HEK293T (cell line): ENCODE results near the gene PCDH18.

Experiments
- CTCF ChIA-PET: fragments of 350-600 bp; formaldehyde crosslinking; extraction: SDS; loops from one replicate; lab custom pipeline; 2021; ENCODE audit warnings: antibody characterized with exemption, inconsistent platforms; lab: Yijun Ruan, JAX
- POLR2A ChIA-PET: fragments of 350-600 bp; formaldehyde crosslinking; extraction: SDS; loops from one replicate; lab custom pipeline; 2020; ENCODE audit warnings: antibody characterized with exemption, inconsistent platforms; lab: Yijun Ruan, JAX
- DNase-seq: peaks from one replicate; pipeline ENCODE4 v3.0.0; 2012; ENCODE audit warnings: mixed read lengths; ENCODE audit errors: extremely low spot score
- ARNT ChIP-seq: fragments of 450-650 bp; IDR thresholded peaks from 2 replicates; pipeline ENCODE4 v1.6.1; 2017; ENCODE audit warnings: mild to moderate bottlenecking
- BHLHE40 ChIP-seq: fragments of 450-650 bp; IDR thresholded peaks from 2 replicates; pipeline ENCODE4 v1.6.1; 2016; ENCODE audit warnings: mild to moderate bottlenecking, moderate library complexity, borderline replicate concordance
- CTBP1 ChIP-seq: fragments of 450-650 bp; IDR thresholded peaks from 2 replicates; pipeline ENCODE4 v1.6.1; 2016; ENCODE audit warnings: borderline replicate concordance
- ELF4 ChIP-seq: fragments of 450-650 bp; IDR thresholded peaks from 2 replicates; pipeline ENCODE4 v1.6.1; 2017; ENCODE audit warnings: antibody characterized with exemption
- FOXA1 ChIP-seq: fragments of 450-650 bp; IDR thresholded peaks from 2 replicates; pipeline ENCODE4 v1.6.1; 2016; ENCODE audit warnings: mild to moderate bottlenecking
- FOXK2 ChIP-seq: fragments of 450-650 bp; IDR thresholded peaks from 2 replicates; pipeline ENCODE4 v1.6.1; 2016; ENCODE audit warnings: mild to moderate bottlenecking
- FOXM1 ChIP-seq: fragments of 450-650 bp; IDR thresholded peaks from 2 replicates; pipeline ENCODE4 v1.6.1; 2017; ENCODE audit warnings: mild to moderate bottlenecking, borderline replicate concordance
- HDGF ChIP-seq: fragments of 450-650 bp; IDR thresholded peaks from 2 replicates; pipeline ENCODE4 v1.6.1; 2017; ENCODE audit warnings: antibody characterized with exemption, borderline replicate concordance
- L3MBTL2 ChIP-seq: fragments of 450-650 bp; conservative IDR thresholded peaks from 2 replicates; pipeline ENCODE4 v1.6.1; 2016; ENCODE audit warnings: mild to moderate bottlenecking
- LEF1 ChIP-seq: fragments of 450-650 bp; IDR thresholded peaks from 2 replicates; pipeline ENCODE4 v1.6.1; 2017; ENCODE audit warnings: mild to moderate bottlenecking, borderline replicate concordance
- NFRKB ChIP-seq: fragments of 450-650 bp; IDR thresholded peaks from 2 replicates; pipeline ENCODE4 v1.6.1; 2016; ENCODE audit warnings: mild to moderate bottlenecking, moderate library complexity
- PKNOX1 ChIP-seq: fragments of 450-650 bp; IDR thresholded peaks from 2 replicates; pipeline ENCODE4 v1.6.1; 2016
- SP1 ChIP-seq: fragments of 450-650 bp; IDR thresholded peaks from 2 replicates; pipeline ENCODE4 v1.6.1; 2017
- SUZ12 ChIP-seq: fragments of 450-650 bp; IDR thresholded peaks from 2 replicates; pipeline ENCODE4 v1.6.1; 2016; ENCODE audit warnings: mild to moderate bottlenecking
- TARDBP ChIP-seq: fragments of 450-650 bp; IDR thresholded peaks from 2 replicates; pipeline ENCODE4 v1.6.1; 2016
- ZNF384 ChIP-seq: fragments of 450-650 bp; IDR thresholded peaks from 2 replicates; pipeline ENCODE4 v1.6.1; 2016

PCDH18 gene

DNA sequence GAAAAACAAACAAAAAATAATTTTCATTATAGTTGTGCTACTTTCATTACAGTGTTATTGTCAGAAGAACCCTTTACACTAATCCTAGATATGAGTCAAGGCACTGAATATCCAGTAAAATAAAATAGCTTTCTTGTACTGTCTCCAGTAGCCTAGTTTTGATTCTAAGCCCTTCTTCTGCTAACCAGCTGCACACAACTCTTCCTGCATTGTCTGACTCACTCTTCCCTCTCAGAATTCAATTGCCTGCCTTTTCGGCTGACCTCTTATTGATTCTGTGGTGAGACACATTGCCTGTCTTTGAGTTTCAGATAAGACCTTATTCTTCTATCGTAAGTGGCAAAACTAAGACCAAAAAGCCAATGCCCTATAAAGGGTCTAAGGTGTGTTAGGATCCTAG is 26.7 kb upstream of the PCDH18 start:
- ChIA-PET POLR2A (no interaction called here), CTCF (no interaction called here)
- DNase-seq = no peak
- TF ChIP-seq TARDBP (no peak), HDGF (no peak), LEF1 (no peak), NFRKB (no peak)

GRCh38 chr4:137545461-137545861 is 13.2 kb upstream of the PCDH18 start:
- TF ChIP-seq CTBP1 (0 out of 2 replicates have a peak, but pooled peaks have one; percentile 32), LEF1 (no peak), FOXK2 (no peak), L3MBTL2 (no peak), PKNOX1 (peak; percentile 93), HDGF (no peak), ELF4 (no peak), SP1 (no peak), FOXM1 (no peak), ZNF384 (no peak), ARNT (no peak), SUZ12 (no peak), TARDBP (no peak), FOXA1 (no peak)
- peak; percentile 52 for DNase-seq
- CTCF ChIA-PET = interaction anchor here (0.8 kb wide), 1 partner anchor 21 kb away, joined by 4 read pairs; no protein-coding TSS in a partner anchor
- POLR2A ChIA-PET = no interaction called here

GRCh38 chr4:137543648-137544047 is 11.4 kb upstream of the PCDH18 start:
- no peak for DNase-seq
- ChIA-PET POLR2A (interaction anchor here (0.8 kb wide), 1 partner anchor 54 kb away, joined by 3 read pairs; no protein-coding TSS in a partner anchor), CTCF (interaction anchor here (0.6 to 0.9 kb wide), 3 partner anchors 60 to 1092 kb away, joined by 5 to 13 read pairs (median 7); no protein-coding TSS in a partner anchor)
- TF ChIP-seq ZNF384 = no peak
- no peak for TF ChIP-seq SUZ12
- TF ChIP-seq LEF1 = no peak
- no peak for TF ChIP-seq HDGF
- no peak for TF ChIP-seq BHLHE40
- TF ChIP-seq ELF4 = no peak

DNA sequence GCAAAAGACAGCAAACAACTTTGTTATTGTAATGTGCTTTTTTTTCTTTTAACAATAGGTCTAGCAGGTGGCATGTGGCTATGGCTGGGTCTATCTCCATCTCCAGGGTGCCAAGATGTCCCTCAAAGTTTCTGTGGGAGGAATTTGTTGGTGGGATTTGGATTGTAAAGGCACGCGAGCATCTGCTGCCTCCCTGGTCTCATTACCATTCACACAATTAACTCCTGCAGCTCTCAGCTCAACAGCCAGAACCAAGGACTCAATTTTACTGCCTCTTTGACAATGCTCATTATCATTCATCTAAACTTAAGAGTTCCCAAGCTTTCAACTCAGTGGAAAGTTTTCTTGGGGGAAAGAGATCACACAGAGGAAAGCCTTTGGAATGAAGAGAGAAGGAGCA is 10.9 kb upstream of the PCDH18 start:
- CTCF ChIA-PET = interaction anchor here (0.6 to 0.9 kb wide), 3 partner anchors 60 to 1093 kb away, joined by 5 to 13 read pairs (median 7); no protein-coding TSS in a partner anchor
- no peak for DNase-seq
- TF ChIP-seq ELF4 (no peak), ARNT (no peak), SUZ12 (no peak), FOXM1 (no peak), FOXK2 (no peak)
- POLR2A ChIA-PET = interaction anchor here (0.8 kb wide), 1 partner anchor 55 kb away, joined by 3 read pairs; no protein-coding TSS in a partner anchor

- TF ChIP-seq ELF4 (no peak), HDGF (no peak), BHLHE40 (no peak), TARDBP (no peak), FOXA1 (no peak), NFRKB (no peak), L3MBTL2 (no peak), ZNF384 (no peak), SP1 (no peak), FOXM1 (no peak), FOXK2 (no peak), ARNT (no peak), PKNOX1 (no peak), CTBP1 (no peak), SUZ12 (no peak), LEF1 (no peak)
- CTCF ChIA-PET = interaction anchor here (0.5 kb wide), 1 partner anchor 126 kb away, joined by 3 read pairs; no protein-coding TSS in a partner anchor
- POLR2A ChIA-PET = no interaction called here
- DNase-seq = no peak
These were observed 9.8 kb upstream of the PCDH18 start for GRCh38 chr4:137541876-137542646.

DNA sequence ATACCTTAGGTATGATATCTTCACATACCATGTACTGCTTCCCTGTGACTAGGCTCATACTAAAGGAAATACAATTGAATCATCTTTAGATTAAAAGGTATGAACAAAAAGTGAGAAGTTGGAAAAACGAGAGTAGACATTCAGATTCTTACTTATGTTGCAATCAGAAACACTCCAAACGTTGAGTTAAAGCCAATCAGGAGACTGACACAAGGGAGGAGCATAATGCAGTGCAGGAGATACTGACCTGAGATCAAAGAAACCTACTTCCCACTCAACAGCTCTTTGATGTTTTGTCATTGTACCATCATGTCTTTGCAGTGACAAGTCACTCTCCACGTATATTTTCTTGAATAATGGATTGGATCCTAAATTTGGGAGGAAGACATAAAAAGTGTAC is 8.9 kb upstream of the PCDH18 start:
- TF ChIP-seq FOXM1 (no peak), ARNT (no peak), ELF4 (no peak), HDGF (no peak), BHLHE40 (no peak), LEF1 (no peak), NFRKB (no peak), SUZ12 (no peak), L3MBTL2 (no peak)
- no peak for DNase-seq
- ChIA-PET CTCF (no interaction called here), POLR2A (interaction anchor here (1.1 kb wide), 1 partner anchor 9 kb away, joined by 4 read pairs; the partner anchor contains the start of gene PCDH18)

DNA sequence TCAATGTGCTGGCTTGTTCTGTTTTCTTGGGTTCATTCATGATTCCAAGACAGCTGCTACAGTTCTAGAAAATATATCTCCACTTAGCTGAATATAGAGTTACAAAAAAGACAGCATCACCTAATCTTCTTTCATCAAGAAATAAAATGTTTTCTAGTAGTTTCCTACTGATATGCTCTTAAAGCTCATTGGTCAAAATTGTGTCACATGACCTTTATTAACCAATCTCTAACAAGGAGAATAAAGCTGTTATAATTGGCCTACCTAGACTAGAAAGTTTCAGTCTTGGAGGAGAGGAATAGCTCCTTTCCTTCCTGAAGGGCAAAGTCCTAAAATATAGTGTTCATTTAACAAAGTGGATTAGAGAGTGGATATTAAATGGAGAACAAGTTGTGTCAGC is 8.1 kb upstream of the PCDH18 start:
- TF ChIP-seq PKNOX1 = no peak
- no peak for TF ChIP-seq ARNT
- no peak for TF ChIP-seq HDGF
- no peak for TF ChIP-seq SUZ12
- TF ChIP-seq FOXM1 = no peak
- no peak for TF ChIP-seq BHLHE40
- POLR2A ChIA-PET = interaction anchor here (1.1 kb wide), 1 partner anchor 8 kb away, joined by 4 read pairs; the partner anchor contains the start of gene PCDH18
- CTCF ChIA-PET = no interaction called here
- DNase-seq = no peak
